Measurements from ENCODE around the gene TAF7.

DNA sequence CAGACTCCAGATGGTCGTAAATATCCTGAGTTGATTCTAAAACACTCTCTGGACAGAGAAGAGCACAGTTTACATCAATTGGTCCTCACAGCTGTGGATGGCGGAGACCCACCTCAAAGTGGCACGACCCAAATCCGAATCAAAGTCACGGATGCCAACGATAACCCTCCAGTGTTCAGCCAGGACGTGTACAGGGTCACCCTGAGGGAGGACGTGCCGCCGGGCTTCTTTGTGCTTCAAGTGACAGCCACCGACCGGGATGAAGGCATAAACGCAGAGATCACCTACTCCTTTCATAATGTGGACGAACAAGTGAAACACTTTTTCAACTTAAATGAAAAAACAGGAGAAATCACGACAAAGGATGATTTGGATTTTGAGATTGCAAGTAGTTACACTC lies 40.1 kb upstream of the TAF7 start:
- TF ChIP-seq CTCF (IDR thresholded peaks at IDR 0.05) (no peak), POLR2A (IDR thresholded peaks at IDR 0.05) (no peak)

Data from ovary (tissue), 3 donors.